Epithelial cell of proximal tubule (primary cell): ENCODE results near the gene MUC6. TPM values are rescaled to one million over a fixed set of nuclear protein-coding genes. Genes with fewer than 3 reads are reported as not detected.

ENCODE experiments used
- DNase-seq: peaks from one replicate; pipeline ENCODE4 v3.0.0-alpha.2; 2011; ENCODE audit warnings: low read depth
- H3K4me3 ChIP-seq: 2 replicates; pipeline ENCODE4 v1.5.1; 2011; ENCODE audit warnings: low read depth, mild to moderate bottlenecking, low read length
- CTCF ChIP-seq: conservative IDR thresholded peaks from 2 replicates; pipeline ENCODE4 v1.5.1; 2012; ENCODE audit warnings: low read depth, mild to moderate bottlenecking, low read length
- total RNA-seq: library from RNA; depleted of rRNA; stranded (reverse); fragments of >200 nt; gene quantifications from 2 replicates; pipeline ENCODE4 v1.2.3, GENCODE V29; 2015

Gene MUC6
- total RNA-seq, 1 donor from 2014 or later, result not detected

GRCh38 chr11:1014276-1014675, 22.2 kb downstream of the MUC6 start:
- DNase-seq, result no peak
- no peak overlapping the region for H3K4me3 ChIP-seq
- no peak for TF ChIP-seq CTCF

DNA sequence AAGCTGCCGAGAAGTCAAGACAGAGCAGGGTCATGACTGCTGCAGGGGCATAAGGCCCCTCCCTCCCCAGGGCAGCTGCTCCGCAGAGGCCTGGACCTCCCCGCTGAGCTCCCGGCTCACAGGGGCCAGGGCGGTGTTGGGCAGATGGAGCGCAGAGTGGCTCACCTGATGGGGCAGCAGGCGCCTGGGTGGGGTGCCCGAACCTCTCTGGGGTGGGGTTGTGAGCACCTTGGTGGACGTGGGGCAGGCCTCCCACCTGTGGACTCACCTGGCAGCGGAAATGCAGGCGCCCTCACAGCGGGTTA, 22.9 kb downstream of the MUC6 start:
- H3K4me3 ChIP-seq, result no peak overlapping the region
- no peak for DNase-seq
- TF ChIP-seq CTCF, result no peak

- H3K4me3 ChIP-seq, result no peak overlapping the region
- TF ChIP-seq CTCF, result no peak
- DNase-seq, result no peak
These were observed 23.5 kb downstream of the MUC6 start for GRCh38 chr11:1012740-1013630.

GRCh38 chr11:1012291-1012690, 24.2 kb downstream of the MUC6 start:
- no peak for DNase-seq
- H3K4me3 ChIP-seq, result no peak overlapping the region
- no peak for TF ChIP-seq CTCF

GRCh38 chr11:1011320-1011698, 25.2 kb downstream of the MUC6 start:
- DNase-seq, result no peak
- no peak overlapping the region for H3K4me3 ChIP-seq
- TF ChIP-seq CTCF, result no peak

DNA sequence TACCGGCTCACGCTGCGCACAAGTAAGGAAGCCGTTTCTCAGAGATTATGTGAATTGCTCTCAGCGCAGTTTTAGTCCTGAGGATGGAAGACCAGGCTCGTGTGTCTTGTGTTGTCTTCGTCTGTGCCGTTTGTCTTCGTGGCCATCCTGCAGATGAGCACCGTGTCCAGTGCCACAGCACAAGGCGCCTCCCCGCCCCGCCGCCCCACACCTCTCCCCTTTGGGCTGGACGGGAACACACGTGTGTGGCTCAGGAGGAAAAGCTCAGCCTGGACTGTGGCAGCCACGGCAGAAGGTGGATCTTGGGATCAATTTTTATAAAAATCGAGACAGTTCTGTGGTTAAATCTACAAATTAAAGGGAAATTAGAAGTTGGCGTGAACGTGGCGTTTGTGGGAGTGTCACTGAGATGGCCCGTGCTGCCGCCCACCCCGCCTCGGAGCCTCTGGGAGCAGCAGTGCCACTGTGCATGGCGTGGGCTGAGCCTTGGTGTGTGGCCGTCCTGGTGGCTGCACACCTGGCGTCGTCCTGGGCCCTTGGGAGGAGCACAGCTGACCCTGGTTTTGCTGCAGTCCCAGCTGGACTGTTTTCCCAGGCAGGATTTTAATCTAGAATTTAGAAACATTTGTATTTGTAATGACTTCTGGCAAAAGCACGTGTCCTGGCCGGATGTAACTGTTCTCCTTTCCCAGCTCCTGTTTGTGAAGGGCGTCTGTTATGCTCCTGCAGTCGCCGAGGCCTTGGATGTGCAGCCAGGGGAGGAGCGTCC, 25.8 kb downstream of the MUC6 start:
- no peak overlapping the region for H3K4me3 ChIP-seq
- TF ChIP-seq CTCF, result no peak
- no peak for DNase-seq

DNA sequence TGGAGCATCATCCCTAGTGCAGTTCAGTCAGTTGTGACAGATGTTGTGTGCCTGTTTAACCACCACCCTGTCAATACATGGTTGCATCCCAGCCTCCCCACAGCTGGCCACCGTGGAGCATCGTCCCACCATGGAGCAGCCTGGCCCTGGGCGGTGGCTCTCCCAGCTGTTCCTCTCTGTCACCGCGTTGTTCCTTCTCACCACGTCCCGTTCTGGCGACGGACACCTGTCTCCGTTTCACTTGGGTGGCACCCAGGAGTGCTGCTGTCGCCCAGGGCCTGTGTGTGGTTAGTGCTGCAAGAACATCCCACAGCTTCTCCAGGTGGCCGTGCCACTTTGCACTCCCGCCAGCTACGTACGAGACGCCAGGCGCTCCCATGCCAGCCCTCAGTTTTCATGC, 26.5 kb downstream of the MUC6 start:
- no peak overlapping the region for H3K4me3 ChIP-seq
- no peak for DNase-seq
- TF ChIP-seq CTCF, result no peak
